Measurements from ENCODE around the gene NADK2. TPM values are rescaled to one million over a fixed set of nuclear protein-coding genes. Genes with fewer than 3 reads are reported as not detected.

The NADK2 gene
- 12.2 and 12.4 TPM in 2 replicates for total RNA-seq (2021)
- long read RNA-seq, transcript NADK2-202 (12 exons, 2,243 nt): major isoform, 6 of 23 reads
- long read RNA-seq, transcript NADK2-201 (12 exons, 2,507 nt): minor isoform, 5 of 23 reads
- long read RNA-seq, partial matches to known transcripts: 1 of 23 reads
- long read RNA-seq, other reads (novel, unspliced or antisense): 9 of 23 reads

GRCh38 chr5:36241631-36242533 lies at the start of gene NADK2:
Gene NADK2 (minus strand): TSS chr5:36241925. CDS start chr5:36241798, 127 bp downstream.
- Histone ChIP-seq H2AK5ac (ENCODE audit: insufficient read length, low read length) (no peak within 1 kb of the TSS), H3K4ac (ENCODE audit: low read depth, low read length) (no peak within 1 kb of the TSS; the same call in 1 of the 2 replicates), H3T11ph (ENCODE audit: low read length) (no peak within 1 kb of the TSS), H3K56ac (ENCODE audit: insufficient read length, low read depth, low read length) (no peak within 1 kb of the TSS), H4K5ac (ENCODE audit: insufficient read length, low read depth, low read length) (peak within 1 kb of the TSS; percentile 54), H2BK12ac (ENCODE audit: insufficient read length, low read depth, low read length) (no peak within 1 kb of the TSS), H3K4me1 (ENCODE audit: insufficient read depth, low read length) (no peaks in the 10 kb centered on the region), H2BK15ac (ENCODE audit: low read depth, low read length) (no peak within 1 kb of the TSS), H3K79me2 (ENCODE audit: insufficient read depth, low read length) (no peaks in the 10 kb centered on the region), H4K91ac (ENCODE audit: insufficient read length, low read depth, low read length) (no peak within 1 kb of the TSS), H3K27ac (ENCODE audit: insufficient read length, low read depth, low read length) (no peak within 1 kb of the TSS), H2BK20ac (ENCODE audit: low read depth, low read length, poor library complexity, severe bottlenecking) (no peak within 1 kb of the TSS), H2BK5ac (ENCODE audit: insufficient read length, low read length) (no peak within 1 kb of the TSS), H3K23ac (ENCODE audit: insufficient read length, low read depth, low read length) (no peak within 1 kb of the TSS), H3K79me1 (ENCODE audit: insufficient read depth, low read depth, low read length, poor library complexity, severe bottlenecking) (no peaks in the 10 kb centered on the region), H2BK120ac (ENCODE audit: low read depth, low read length, poor library complexity, severe bottlenecking) (no peak within 1 kb of the TSS), H3K14ac (ENCODE audit: insufficient read depth, low read length) (peak within 1 kb of the TSS; percentile 96), H2AFZ (ENCODE audit: low read length) (peak within 1 kb of the TSS; percentile 19), H3K9me3 (ENCODE audit: control insufficient read depth, low read depth, low read length) (no peaks in the 10 kb centered on the region), H3K4me2 (ENCODE audit: insufficient read depth, insufficient read length, low read length) (peak within 1 kb of the TSS; percentile 35), H4K20me1 (ENCODE audit: control insufficient read depth, insufficient read depth, insufficient read length) (no peaks in the 10 kb centered on the region), H3K9ac (ENCODE audit: extremely low read depth, insufficient read length, low read length) (peak within 1 kb of the TSS; percentile 89), H3K27me3 (ENCODE audit: insufficient read depth, low read length) (no peaks in the 10 kb centered on the region; the same call in 1 of the 2 replicates), H3K18ac (ENCODE audit: insufficient read length, low read depth, low read length) (peak within 1 kb of the TSS; percentile 98), H3K23me2 (ENCODE audit: insufficient read length, low read depth, low read length, poor library complexity, severe bottlenecking) (no peaks in the 10 kb centered on the region), H4K8ac (replicated peaks; ENCODE audit: insufficient read length, low read depth, low read length) (no peak within 1 kb of the TSS)
- Mint-ChIP-seq H3K4me1 (peaks cover 25 to 34% of the 10 kb centered on the region in 2 experiments), H3K9me3 (peaks cover 6 to 12% of the 10 kb centered on the region in 2 experiments; a peak in 3 of 5 replicates), H3K27ac (peak within 1 kb of the TSS; percentile 59 to 98 (median 95); a peak in 6 of 7 replicates), H3K27me3 (ENCODE audit: low read depth) (peaks cover 16% of the 10 kb centered on the region), H3K4me3 (peak within 1 kb of the TSS; percentile 83 to 87), H3K36me3 (ENCODE audit: insufficient read depth in 1 of 3, low read depth in 3 of 3) (peaks cover 0 to 16% (median 2%) of the 10 kb centered on the region in 3 experiments; a peak in 3 of 7 replicates)
- no CpG with 5 or more reads among the region's 100 CpGs for WGBS (ENCODE audit: extremely low coverage, insufficient read length, low lambda C conversion rate)
- TF ChIP-seq, protein P1, sequence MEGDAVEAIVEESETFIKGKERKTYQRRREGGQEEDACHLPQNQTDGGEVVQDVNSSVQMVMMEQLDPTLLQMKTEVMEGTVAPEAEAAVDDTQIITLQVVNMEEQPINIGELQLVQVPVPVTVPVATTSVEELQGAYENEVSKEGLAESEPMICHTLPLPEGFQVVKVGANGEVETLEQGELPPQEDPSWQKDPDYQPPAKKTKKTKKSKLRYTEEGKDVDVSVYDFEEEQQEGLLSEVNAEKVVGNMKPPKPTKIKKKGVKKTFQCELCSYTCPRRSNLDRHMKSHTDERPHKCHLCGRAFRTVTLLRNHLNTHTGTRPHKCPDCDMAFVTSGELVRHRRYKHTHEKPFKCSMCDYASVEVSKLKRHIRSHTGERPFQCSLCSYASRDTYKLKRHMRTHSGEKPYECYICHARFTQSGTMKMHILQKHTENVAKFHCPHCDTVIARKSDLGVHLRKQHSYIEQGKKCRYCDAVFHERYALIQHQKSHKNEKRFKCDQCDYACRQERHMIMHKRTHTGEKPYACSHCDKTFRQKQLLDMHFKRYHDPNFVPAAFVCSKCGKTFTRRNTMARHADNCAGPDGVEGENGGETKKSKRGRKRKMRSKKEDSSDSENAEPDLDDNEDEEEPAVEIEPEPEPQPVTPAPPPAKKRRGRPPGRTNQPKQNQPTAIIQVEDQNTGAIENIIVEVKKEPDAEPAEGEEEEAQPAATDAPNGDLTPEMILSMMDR (conservative IDR thresholded peaks at IDR 0.05): peak; percentile 81
- DNase-seq: peak; percentile 97
